SK-N-SH treated with all-trans-retinoic acid at 6 μM for 48 hours (cell line): ENCODE measurements around the gene RPS6KB2.
"Not testable (repeated sequence)": the region's sequence is repeated elsewhere in the genome, so short reads cannot be mapped to it uniquely, and the experiment has no call there.

Experiments
- ATAC-seq: fragments of 200-7000 bp; cut with Tn5 transposase; 3 replicates; pipeline ENCODE4 v1.9.1; 2020; ENCODE audit warnings: mild to moderate bottlenecking, moderate library complexity
- ARNTL ChIP-seq: fragments of 450-650 bp; formaldehyde crosslinking; IDR thresholded peaks from 2 replicates; pipeline ENCODE4 v1.5.0; 2020; ENCODE audit warnings: low read depth, mild to moderate bottlenecking, moderate library complexity, borderline replicate concordance
- BACH2 ChIP-seq: fragments of 250-450 bp; sonication (Bioruptor Pico); IDR thresholded peaks from 2 replicates; pipeline ENCODE4 v1.9.0; 2021; ENCODE audit warnings: mild to moderate bottlenecking, borderline replicate concordance
- CSDC2 ChIP-seq: fragments of 250-450 bp; sonication (Bioruptor Pico); IDR thresholded peaks from 2 replicates; pipeline ENCODE4 v1.5.0; 2020; ENCODE audit warnings: mild to moderate bottlenecking, moderate library complexity
- ESRRG ChIP-seq: fragments of 250-450 bp; sonication (Bioruptor Pico); IDR thresholded peaks from 2 replicates; pipeline ENCODE4 v1.6.1; 2021; ENCODE audit warnings: mild to moderate bottlenecking
- GLIS3 ChIP-seq: fragments of 250-450 bp; sonication (Bioruptor Pico); IDR thresholded peaks from 2 replicates; pipeline ENCODE4 v1.5.0; 2020; ENCODE audit warnings: mild to moderate bottlenecking, moderate library complexity
- ISL1 ChIP-seq: fragments of 250-450 bp; sonication (Bioruptor Pico); IDR thresholded peaks from 2 replicates; pipeline ENCODE4 v2.1.2; 2022; ENCODE audit warnings: mild to moderate bottlenecking, moderate library complexity
- OSR1 ChIP-seq: fragments of 250-450 bp; sonication (Bioruptor Pico); IDR thresholded peaks from 2 replicates; pipeline ENCODE4 v1.8.0; 2022; ENCODE audit warnings: moderate library complexity, mild to moderate bottlenecking, inconsistent platforms
- PPARA ChIP-seq: fragments of 250-450 bp; sonication (Bioruptor Pico); IDR thresholded peaks from 2 replicates; pipeline ENCODE4 v1.5.0; 2020; ENCODE audit warnings: mild to moderate bottlenecking, borderline replicate concordance
- RARB ChIP-seq: fragments of 250-450 bp; sonication (Bioruptor Pico); IDR thresholded peaks from 2 replicates; pipeline ENCODE4 v1.8.0; 2021; ENCODE audit warnings: mild to moderate bottlenecking, moderate library complexity
- SNAI2 ChIP-seq: fragments of 250-450 bp; sonication (Bioruptor Pico); IDR thresholded peaks from 2 replicates; pipeline ENCODE4 v1.5.0; 2020; ENCODE audit warnings: mild to moderate bottlenecking, moderate library complexity
- TCF4 ChIP-seq: fragments of 250-450 bp; sonication (Bioruptor Pico); IDR thresholded peaks from 2 replicates; pipeline ENCODE4 v1.8.0; 2021; ENCODE audit warnings: mild to moderate bottlenecking, moderate library complexity, borderline replicate concordance
- TOX ChIP-seq: fragments of 250-450 bp; sonication (Bioruptor Pico); IDR thresholded peaks from 2 replicates; pipeline ENCODE4 v1.8.0; 2021; ENCODE audit warnings: mild to moderate bottlenecking, moderate library complexity, borderline replicate concordance
- ZFP3 ChIP-seq: fragments of 250-450 bp; sonication (Bioruptor Pico); IDR thresholded peaks from 2 replicates; pipeline ENCODE4 v1.5.0; 2020; ENCODE audit warnings: mild to moderate bottlenecking, moderate library complexity
- ZFP30 ChIP-seq: fragments of 450-650 bp; formaldehyde crosslinking; IDR thresholded peaks from 2 replicates; pipeline ENCODE4 v1.5.0; 2022; ENCODE audit warnings: mild to moderate bottlenecking, moderate library complexity
- ZNF565 ChIP-seq: fragments of 450-650 bp; formaldehyde crosslinking; conservative IDR thresholded peaks from 2 replicates; pipeline ENCODE4 v1.5.0; 2020; ENCODE audit warnings: low read depth, mild to moderate bottlenecking, moderate library complexity
- ZNF70 ChIP-seq: fragments of 450-650 bp; formaldehyde crosslinking; IDR thresholded peaks from 2 replicates; pipeline ENCODE4 v1.5.0; 2020; ENCODE audit warnings: mild to moderate bottlenecking, moderate library complexity
- ZNF8 ChIP-seq: fragments of 450-650 bp; formaldehyde crosslinking; IDR thresholded peaks from 2 replicates; pipeline ENCODE4 v1.5.0; 2020; ENCODE audit warnings: mild to moderate bottlenecking, moderate library complexity
- TF ChIP-seq, protein P1 (sequence below): fragments of 250-450 bp; sonication (Bioruptor Pico); IDR thresholded peaks from 2 replicates; pipeline ENCODE4 v1.8.0; 2020; ENCODE audit warnings: mild to moderate bottlenecking, moderate library complexity, borderline replicate concordance
- TF ChIP-seq, protein P2 (sequence below): fragments of 250-450 bp; sonication (Bioruptor Pico); IDR thresholded peaks from 2 replicates; pipeline ENCODE4 v1.8.0; 2021; ENCODE audit warnings: low read depth, mild to moderate bottlenecking, moderate library complexity, borderline replicate concordance
- TF ChIP-seq, protein P3 (sequence below): fragments of 250-450 bp; sonication (Bioruptor Pico); IDR thresholded peaks from 2 replicates; pipeline ENCODE4 v1.5.1; 2020; ENCODE audit warnings: low read depth, mild to moderate bottlenecking, moderate library complexity
- TF ChIP-seq, protein P4 (sequence below): fragments of 250-450 bp; sonication (Bioruptor Pico); IDR thresholded peaks from 2 replicates; pipeline ENCODE4 v1.5.0; 2020; ENCODE audit warnings: mild to moderate bottlenecking, moderate library complexity
- TF ChIP-seq, protein P5 (sequence below): fragments of 250-450 bp; sonication (Bioruptor Pico); IDR thresholded peaks from 2 replicates; pipeline ENCODE4 v1.5.1; 2021; ENCODE audit warnings: mild to moderate bottlenecking, moderate library complexity

RPS6KB2 gene

DNA sequence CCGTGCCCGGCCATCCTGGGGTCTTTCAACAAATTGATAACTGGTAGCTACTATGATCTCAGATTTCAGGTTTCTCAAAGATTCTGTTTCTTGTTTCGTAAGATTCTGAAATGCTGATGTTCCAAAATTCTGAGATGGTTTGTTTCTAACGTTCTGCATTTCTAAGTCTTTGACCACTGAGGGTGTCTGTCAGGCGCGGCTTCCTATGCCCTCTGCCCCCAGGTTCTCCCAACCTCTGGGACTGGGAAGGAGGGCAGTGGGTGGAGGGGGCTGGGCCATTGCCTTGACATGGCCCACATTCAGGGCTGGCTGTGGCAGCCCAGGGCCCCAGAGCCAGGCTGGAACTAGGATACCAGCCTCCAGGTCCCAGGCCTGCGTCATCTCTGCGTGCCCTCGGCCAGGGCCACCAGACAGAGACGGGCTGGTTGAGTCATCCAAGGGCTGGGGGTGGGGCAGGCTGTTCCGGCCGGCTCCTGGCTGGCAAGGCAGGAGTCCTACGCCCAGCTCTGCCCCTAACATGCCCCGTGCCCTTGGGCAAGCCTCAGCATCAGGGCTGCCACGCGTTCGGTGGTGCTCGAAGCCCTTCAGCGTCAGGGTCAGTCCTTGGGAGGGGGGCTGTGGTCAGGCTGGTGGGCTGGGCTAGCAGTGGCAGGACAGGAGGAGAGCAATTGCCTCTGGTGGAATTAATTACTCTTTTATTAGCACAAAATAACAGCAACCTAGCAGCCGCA is 35.6 kb downstream of the RPS6KB2 start:
- peak; percentile 57 for ATAC-seq
- TF ChIP-seq ZFP3 (CRISPR knock-in tag): peak; percentile 78; the same call in 1 of the 2 replicates
- TF ChIP-seq, protein P1, sequence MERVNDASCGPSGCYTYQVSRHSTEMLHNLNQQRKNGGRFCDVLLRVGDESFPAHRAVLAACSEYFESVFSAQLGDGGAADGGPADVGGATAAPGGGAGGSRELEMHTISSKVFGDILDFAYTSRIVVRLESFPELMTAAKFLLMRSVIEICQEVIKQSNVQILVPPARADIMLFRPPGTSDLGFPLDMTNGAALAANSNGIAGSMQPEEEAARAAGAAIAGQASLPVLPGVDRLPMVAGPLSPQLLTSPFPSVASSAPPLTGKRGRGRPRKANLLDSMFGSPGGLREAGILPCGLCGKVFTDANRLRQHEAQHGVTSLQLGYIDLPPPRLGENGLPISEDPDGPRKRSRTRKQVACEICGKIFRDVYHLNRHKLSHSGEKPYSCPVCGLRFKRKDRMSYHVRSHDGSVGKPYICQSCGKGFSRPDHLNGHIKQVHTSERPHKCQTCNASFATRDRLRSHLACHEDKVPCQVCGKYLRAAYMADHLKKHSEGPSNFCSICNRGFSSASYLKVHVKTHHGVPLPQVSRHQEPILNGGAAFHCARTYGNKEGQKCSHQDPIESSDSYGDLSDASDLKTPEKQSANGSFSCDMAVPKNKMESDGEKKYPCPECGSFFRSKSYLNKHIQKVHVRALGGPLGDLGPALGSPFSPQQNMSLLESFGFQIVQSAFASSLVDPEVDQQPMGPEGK: no peak

DNA sequence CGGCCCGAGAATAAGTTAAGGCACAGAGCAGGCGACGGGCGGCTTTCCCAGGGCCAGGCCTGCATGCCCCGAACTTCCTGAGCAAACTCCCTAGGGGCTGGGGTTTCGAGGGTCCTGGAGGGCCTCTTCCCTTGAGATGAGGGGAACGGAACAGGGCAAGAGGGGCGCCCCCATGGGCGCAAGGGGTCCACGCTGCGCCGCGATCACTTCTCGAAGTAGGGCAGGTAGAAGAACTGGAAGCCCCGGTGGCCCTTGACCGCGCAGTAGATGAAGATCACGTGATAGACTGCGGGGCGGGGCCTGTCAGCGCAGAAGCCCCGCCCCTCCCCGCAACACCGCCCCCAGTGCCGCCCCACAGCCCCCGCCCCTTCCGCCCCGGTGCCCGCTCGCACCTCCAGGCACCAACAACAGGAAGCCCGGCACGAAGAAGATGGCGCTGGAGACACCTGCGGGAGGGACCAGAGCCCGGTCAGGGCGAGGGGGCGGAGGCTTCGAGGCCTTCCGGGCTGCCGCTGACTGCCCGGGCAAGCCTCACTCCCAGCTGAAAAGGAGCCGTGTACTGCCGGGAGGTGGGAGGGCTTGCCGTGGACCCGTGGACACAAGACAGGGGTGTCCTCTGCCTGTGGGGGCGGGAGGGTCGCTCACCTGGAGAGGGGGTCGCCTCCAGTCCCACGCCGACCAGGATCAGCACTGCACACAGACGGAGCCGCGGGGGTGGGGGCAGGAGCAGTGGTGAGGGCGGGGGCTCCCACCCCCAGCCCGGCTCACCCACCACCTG is 36.3 kb downstream of the RPS6KB2 start:
- ATAC-seq: peak; percentile 79
- TF ChIP-seq CSDC2 (CRISPR knock-in tag): 0 out of 2 replicates have a peak, but pooled peaks have one; percentile 24
- no peak for TF ChIP-seq ZNF70 (CRISPR knock-in tag)

DNA sequence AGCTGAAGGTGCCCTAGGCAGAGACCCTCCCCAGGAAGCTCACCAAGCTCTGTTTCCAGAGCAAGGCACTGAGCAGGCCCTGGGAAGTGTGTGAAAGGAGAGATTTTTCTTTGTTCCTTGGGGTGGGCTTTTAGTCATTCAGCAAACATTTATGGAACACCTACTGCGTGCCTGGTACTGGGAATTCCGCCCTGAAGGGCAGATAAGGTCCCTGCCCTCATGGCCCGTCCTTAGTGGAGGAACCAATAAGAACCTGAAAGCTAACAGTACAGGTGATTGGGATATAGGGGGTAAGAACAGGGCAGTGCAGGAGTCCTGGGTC is 36.9 kb downstream of the RPS6KB2 start:
- TF ChIP-seq ESRRG (no peak), TOX (CRISPR knock-in tag) (no peak), ZFP3 (CRISPR knock-in tag) (no peak), ZFP30 (no peak), SNAI2 (CRISPR knock-in tag) (no peak), RARB (CRISPR knock-in tag) (no peak), ARNTL (CRISPR knock-in tag) (no peak), ZNF8 (CRISPR knock-in tag) (no peak), OSR1 (CRISPR knock-in tag) (no peak), PPARA (no peak), BACH2 (no peak)
- TF ChIP-seq, protein P2, sequence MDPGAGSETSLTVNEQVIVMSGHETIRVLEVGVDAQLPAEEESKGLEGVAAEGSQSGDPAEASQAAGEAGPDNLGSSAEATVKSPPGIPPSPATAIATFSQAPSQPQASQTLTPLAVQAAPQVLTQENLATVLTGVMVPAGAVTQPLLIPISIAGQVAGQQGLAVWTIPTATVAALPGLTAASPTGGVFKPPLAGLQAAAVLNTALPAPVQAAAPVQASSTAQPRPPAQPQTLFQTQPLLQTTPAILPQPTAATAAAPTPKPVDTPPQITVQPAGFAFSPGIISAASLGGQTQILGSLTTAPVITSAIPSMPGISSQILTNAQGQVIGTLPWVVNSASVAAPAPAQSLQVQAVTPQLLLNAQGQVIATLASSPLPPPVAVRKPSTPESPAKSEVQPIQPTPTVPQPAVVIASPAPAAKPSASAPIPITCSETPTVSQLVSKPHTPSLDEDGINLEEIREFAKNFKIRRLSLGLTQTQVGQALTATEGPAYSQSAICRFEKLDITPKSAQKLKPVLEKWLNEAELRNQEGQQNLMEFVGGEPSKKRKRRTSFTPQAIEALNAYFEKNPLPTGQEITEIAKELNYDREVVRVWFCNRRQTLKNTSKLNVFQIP (CRISPR knock-in tag): no peak
- ATAC-seq: no peak

DNA sequence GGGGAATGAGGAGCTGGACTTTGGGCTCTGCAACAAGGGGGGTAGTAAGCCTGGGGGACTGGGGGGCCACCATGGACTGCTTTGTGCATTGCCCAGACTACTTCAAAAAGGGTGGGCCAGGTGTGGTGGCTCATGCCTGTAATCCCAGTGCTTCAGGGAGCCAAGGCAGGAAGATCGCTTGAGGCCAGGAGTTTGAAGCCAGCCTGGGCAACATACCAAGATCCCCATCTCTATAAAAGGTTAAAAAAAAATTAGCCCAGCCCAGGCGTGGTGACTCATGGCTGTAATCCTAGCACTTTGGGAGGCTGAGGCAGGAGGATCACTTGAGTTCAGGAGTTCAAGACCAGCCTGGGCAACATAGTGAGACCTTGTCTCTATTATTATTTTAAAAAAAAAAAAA is 37.2 kb downstream of the RPS6KB2 start:
- not testable (repeated sequence) for ATAC-seq

DNA sequence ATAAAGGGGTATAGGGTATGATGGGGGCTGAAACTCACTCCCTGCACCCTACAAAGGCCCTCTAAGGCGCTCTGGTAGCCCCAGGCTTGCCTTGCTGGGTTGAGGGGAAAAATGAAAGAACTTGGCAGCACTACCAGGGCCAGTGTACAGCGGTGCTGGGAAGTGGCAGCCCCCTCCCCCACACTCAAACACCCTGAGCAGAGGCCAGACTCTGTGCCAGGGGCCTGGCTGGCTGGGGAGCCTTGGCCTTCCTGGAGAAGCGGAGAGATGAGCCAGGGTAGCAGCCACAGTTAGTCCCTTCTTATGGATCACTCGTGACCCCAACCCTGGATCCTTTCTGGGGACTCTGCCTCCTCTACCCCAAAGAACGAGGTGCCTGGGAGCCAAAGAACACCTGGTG is 38.1 kb downstream of the RPS6KB2 start:
- TF ChIP-seq ZNF8 (CRISPR knock-in tag): no peak
- TF ChIP-seq, protein P3, sequence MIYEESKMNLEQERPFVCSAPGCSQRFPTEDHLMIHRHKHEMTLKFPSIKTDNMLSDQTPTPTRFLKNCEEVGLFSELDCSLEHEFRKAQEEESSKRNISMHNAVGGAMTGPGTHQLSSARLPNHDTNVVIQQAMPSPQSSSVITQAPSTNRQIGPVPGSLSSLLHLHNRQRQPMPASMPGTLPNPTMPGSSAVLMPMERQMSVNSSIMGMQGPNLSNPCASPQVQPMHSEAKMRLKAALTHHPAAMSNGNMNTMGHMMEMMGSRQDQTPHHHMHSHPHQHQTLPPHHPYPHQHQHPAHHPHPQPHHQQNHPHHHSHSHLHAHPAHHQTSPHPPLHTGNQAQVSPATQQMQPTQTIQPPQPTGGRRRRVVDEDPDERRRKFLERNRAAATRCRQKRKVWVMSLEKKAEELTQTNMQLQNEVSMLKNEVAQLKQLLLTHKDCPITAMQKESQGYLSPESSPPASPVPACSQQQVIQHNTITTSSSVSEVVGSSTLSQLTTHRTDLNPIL (CRISPR knock-in tag): no peak
- TF ChIP-seq BACH2: no peak
- no peak for TF ChIP-seq GLIS3 (CRISPR knock-in tag)
- TF ChIP-seq RARB (CRISPR knock-in tag): no peak
- TF ChIP-seq ARNTL (CRISPR knock-in tag): no peak
- TF ChIP-seq, protein P4, sequence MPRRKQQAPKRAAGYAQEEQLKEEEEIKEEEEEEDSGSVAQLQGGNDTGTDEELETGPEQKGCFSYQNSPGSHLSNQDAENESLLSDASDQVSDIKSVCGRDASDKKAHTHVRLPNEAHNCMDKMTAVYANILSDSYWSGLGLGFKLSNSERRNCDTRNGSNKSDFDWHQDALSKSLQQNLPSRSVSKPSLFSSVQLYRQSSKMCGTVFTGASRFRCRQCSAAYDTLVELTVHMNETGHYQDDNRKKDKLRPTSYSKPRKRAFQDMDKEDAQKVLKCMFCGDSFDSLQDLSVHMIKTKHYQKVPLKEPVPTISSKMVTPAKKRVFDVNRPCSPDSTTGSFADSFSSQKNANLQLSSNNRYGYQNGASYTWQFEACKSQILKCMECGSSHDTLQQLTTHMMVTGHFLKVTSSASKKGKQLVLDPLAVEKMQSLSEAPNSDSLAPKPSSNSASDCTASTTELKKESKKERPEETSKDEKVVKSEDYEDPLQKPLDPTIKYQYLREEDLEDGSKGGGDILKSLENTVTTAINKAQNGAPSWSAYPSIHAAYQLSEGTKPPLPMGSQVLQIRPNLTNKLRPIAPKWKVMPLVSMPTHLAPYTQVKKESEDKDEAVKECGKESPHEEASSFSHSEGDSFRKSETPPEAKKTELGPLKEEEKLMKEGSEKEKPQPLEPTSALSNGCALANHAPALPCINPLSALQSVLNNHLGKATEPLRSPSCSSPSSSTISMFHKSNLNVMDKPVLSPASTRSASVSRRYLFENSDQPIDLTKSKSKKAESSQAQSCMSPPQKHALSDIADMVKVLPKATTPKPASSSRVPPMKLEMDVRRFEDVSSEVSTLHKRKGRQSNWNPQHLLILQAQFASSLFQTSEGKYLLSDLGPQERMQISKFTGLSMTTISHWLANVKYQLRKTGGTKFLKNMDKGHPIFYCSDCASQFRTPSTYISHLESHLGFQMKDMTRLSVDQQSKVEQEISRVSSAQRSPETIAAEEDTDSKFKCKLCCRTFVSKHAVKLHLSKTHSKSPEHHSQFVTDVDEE (CRISPR knock-in tag): no peak
- no peak for TF ChIP-seq ZNF565 (CRISPR knock-in tag)
- no peak for TF ChIP-seq ESRRG
- no peak for TF ChIP-seq OSR1 (CRISPR knock-in tag)
- no peak for TF ChIP-seq TOX (CRISPR knock-in tag)
- no peak for TF ChIP-seq SNAI2 (CRISPR knock-in tag)
- TF ChIP-seq, protein P2 (CRISPR knock-in tag): no peak
- TF ChIP-seq TCF4 (CRISPR knock-in tag): no peak
- TF ChIP-seq, protein P5, sequence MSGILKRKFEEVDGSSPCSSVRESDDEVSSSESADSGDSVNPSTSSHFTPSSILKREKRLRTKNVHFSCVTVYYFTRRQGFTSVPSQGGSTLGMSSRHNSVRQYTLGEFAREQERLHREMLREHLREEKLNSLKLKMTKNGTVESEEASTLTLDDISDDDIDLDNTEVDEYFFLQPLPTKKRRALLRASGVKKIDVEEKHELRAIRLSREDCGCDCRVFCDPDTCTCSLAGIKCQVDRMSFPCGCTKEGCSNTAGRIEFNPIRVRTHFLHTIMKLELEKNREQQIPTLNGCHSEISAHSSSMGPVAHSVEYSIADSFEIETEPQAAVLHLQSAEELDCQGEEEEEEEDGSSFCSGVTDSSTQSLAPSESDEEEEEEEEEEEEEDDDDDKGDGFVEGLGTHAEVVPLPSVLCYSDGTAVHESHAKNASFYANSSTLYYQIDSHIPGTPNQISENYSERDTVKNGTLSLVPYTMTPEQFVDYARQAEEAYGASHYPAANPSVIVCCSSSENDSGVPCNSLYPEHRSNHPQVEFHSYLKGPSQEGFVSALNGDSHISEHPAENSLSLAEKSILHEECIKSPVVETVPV (CRISPR knock-in tag): no peak
- TF ChIP-seq ZFP30: no peak
- no peak for TF ChIP-seq PPARA
- TF ChIP-seq ZNF70 (CRISPR knock-in tag): no peak
- no peak for TF ChIP-seq ISL1 (CRISPR knock-in tag)
- no peak for TF ChIP-seq ZFP3 (CRISPR knock-in tag)
- no peak for ATAC-seq
